GM12874 (cell line): ENCODE data around the gene NFXL1.

Experiments used
- CTCF ChIP-seq: IDR thresholded peaks from 2 replicates; pipeline ENCODE4 v1.5.1; 2011; ENCODE audit warnings: low read depth, mild to moderate bottlenecking, control low read depth, low read length, moderate library complexity; ENCODE audit not compliant: insufficient read depth

The NFXL1 gene

DNA sequence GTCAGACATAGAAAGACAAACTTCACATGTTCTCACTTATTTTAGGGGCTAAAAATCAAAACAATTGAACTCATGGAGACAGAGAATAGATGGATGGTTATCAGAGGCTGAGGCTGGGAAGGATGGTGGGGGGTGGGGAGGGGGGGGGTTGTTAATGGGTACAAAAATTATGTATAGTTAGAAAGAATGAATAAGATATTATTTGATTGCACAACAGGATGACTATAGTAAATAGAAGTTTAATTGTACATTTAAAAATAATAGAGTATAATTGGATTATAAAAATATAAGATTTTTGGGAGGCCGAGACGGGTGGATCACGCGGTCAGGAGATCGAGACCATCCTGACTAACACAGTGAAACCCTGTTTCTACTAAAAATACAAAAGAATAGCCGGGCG is 109.8 kb downstream of the NFXL1 start:
- TF ChIP-seq CTCF = no peak

DNA sequence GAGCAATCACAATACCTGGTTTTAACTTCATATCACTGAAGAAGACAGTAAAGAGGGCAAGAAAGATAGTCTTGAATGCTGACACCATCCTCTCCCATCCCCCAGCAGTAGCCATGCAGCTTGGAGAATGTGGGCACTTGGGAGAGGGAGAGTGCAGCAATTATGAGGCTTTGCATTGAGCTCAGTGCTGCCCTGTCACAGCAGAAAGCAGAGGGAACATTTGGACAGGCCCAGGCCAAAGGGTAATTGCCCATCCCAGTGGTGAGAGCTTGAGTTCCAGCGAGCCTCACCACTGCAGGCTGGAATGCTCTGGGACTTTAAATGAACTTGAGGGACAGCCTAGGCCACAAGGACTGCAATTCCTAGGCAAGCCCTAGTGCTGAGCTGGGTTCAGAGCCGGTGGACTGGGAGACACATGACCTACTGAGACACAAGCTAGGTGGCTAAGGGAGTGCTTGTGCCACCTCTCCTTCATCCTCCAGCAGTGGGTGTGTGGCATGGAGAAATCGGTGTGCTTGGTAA is 112.8 kb downstream of the NFXL1 start:
- TF ChIP-seq CTCF = no peak

DNA sequence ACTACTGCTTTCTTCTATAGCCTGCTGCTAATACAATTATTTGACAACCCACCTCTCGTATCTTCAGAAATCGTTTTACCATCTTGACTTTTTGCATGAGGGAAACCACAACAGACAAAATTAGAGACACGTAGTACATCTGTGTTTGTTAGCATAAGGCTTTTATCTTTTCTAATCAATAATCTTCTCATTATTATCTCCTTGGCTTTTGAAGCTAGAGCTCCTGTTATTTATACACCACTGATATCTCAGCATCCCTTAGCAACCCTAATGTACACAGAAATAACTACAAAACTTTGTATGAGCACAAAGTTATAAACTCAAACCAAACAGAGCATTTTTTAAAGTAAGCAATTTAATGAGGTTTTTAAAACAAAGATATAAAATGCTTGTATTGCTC is 116.2 kb downstream of the NFXL1 start:
- no peak for TF ChIP-seq CTCF
